ENCODE data around the gene RNF151. TPM values are rescaled to one million over a fixed set of nuclear protein-coding genes. Genes with fewer than 3 reads are reported as not detected.
"Not testable (repeated sequence)": the region's sequence is repeated elsewhere in the genome, so short reads cannot be mapped to it uniquely, and the experiment has no call there.

RNF151 gene
- total RNA-seq, 1 donor from 2014 or later, result not detected

DNA sequence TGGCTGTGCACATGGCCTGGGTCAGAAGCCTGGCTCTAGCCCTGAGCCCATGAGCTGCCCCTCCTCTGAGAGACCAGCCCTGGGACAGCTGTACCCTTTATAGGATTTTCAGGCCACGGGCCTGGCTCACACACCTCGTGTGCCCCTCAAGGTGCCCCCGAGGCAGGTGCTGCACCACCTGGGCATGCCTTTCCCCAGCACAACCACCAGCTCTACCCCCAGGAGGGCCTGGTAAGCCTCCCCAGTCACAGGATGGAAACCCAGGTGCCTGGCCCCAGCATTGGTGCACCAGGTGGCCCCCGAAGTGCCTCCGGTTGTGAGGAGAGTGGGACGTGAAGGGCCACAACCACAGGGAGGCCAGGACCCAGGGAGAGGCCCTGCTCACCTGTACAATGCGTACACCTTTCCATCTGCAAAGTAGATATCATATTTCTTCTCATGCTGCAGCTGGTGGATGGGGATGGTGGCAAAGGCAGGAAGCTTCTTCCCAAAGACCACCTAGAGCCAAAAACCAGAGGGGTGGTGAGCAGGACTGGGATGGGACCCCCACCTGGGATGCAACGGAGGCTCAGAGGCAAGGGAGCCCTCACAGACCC lies 36.7 kb downstream of the RNF151 start:
- no peaks in the 10 kb centered on the region for H3K27me3 Mint-ChIP-seq
- H3K27ac Mint-ChIP-seq, result no peak overlapping the region
- intact Hi-C loops (cut with micrococcal nuclease), result loop anchor here (10.0 kb wide), 1 partner anchor 211 kb away; the partner anchor contains the start of genes BRICD5 and PGP
- H3K36me3 Mint-ChIP-seq (ENCODE audit: low read depth), result peaks cover 32% of the 10 kb centered on the region
- no peaks in the 10 kb centered on the region for H3K9me3 Mint-ChIP-seq
- peaks cover 25% of the 10 kb centered on the region for H3K4me1 Mint-ChIP-seq
- no peak for DNase-seq
- H3K4me3 Mint-ChIP-seq, result no peak overlapping the region

DNA sequence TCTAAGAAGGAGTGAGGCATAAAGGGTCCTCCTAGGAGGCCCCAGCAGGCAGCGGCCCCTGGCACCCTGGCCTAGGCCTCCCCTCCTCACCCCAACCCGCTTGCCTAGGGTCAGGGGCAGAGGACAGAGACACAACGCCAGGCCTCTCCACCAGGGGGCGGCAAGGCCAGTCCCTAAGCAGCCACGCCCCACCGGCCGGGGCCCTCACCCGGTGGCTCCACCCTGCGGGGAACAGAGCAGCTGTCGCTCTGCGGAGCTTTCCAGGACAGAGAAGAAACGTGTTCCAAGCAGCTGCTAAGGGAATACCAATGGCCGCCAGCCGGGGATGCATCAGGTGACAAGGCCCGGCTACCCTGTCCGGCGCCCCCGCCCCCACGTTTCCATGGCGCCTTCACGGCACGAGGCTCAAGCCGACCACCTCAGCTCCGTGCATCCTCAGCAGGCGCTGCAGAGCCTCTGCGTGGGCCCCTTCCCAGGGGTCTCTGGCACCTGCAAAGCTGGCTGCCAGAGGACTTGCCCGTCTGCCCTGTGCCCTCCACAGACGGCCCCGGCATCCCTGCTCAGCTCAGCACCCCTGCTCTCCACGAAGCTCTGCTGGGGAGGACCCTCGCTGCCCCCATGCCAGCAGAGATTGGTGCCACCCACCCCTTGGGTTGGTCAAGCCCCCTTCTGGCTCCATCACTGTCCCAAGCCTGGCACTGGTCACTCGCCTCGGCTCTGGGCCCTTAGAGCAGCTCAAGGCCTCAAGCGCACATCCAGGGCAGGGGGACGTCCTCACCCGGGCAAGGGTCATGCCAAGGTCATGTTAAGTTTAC lies 37.4 kb downstream of the RNF151 start:
- H3K4me1 Mint-ChIP-seq, result peaks cover 30% of the 10 kb centered on the region
- intact Hi-C loops (cut with micrococcal nuclease), result loop anchor here (10.0 kb wide), 1 partner anchor 211 kb away; the partner anchor contains the start of genes BRICD5 and PGP

DNA sequence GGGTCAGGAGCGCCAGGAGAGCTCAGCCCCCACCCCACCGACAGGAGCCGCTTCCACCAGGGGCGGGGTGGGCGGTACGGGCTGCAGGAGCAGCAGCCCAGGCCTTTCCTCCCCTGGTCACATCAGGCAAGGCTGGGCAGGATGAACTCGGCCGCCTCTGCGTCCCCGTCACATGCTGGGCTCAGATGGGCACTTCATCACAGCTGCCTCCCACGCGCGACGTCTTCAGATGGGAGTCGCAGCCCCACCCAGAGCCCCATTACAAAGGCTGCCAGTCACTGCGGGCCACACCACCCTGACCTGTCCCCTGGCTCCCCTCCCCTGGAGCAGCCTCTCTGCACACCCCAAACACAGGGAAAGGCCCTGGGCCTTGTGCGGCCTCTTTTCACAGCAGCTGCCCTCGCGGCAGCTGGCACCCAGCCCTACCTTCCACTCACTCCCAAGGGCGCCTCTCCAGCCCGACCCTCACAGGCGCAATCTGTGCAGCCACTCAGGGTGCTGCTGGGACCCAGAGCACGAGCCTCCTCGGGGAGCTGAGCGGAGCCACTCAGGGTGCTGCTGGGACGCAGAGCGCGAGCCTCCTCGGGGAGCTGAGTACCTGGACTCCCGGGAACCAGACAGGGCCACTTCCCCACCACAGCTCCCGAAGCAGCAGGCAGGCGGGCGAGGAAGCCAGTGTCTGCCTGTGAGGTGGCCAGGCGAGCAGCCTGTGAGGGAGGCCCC lies 38.3 kb downstream of the RNF151 start:
- DNase-seq, result no peak
- H3K4me1 Mint-ChIP-seq, result peaks cover 30% of the 10 kb centered on the region
- H3K9me3 Mint-ChIP-seq, result no peaks in the 10 kb centered on the region
- no peaks in the 10 kb centered on the region for H3K27me3 Mint-ChIP-seq
- H3K36me3 Mint-ChIP-seq (ENCODE audit: low read depth), result peaks cover 33% of the 10 kb centered on the region
- no peak overlapping the region for H3K27ac Mint-ChIP-seq
- intact Hi-C loops (cut with micrococcal nuclease), result loop anchor here (5.0 to 10.0 kb wide), 3 partner anchors 33 to 247 kb away; partner anchors contain the start of genes BRICD5, ECI1, PGP and TBL3
- H3K4me3 Mint-ChIP-seq, result no peak overlapping the region

More for the DNA sequence above, 37.4 kb downstream of the RNF151 start:
- no peaks in the 10 kb centered on the region for H3K27me3 Mint-ChIP-seq
- no peaks in the 10 kb centered on the region for H3K9me3 Mint-ChIP-seq
- H3K36me3 Mint-ChIP-seq (ENCODE audit: low read depth), result peaks cover 34% of the 10 kb centered on the region
- no peak overlapping the region for H3K4me3 Mint-ChIP-seq
- peak; percentile 97 for DNase-seq
- no peak overlapping the region for H3K27ac Mint-ChIP-seq

DNA sequence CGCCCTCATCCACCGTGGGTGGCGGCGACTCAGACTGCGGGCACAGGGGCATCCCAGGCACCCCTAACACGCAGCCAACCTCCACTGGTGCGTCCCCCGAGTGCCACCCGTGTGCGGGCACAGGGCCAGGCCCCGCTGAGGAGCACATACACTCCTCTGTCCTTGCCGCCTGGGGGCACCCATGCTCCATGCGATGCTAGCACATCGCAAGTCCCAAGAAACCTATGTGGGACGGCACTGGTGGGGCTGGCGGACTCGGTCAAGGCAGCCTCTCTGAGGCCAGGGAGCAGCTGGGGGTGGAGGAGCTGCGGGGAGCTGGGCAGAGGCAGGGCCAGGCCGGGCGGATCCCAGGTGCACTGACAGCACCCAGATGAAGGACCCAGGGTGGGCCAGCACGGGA lies 39.0 kb downstream of the RNF151 start:
- Mint-ChIP-seq H3K27ac (no peak overlapping the region), H3K27me3 (no peaks in the 10 kb centered on the region), H3K4me1 (peaks cover 33% of the 10 kb centered on the region), H3K9me3 (no peaks in the 10 kb centered on the region), H3K36me3 (ENCODE audit: low read depth) (peaks cover 36% of the 10 kb centered on the region), H3K4me3 (no peak overlapping the region)
- intact Hi-C loops (cut with micrococcal nuclease), result loop anchor here (5.0 to 10.0 kb wide), 3 partner anchors 33 to 247 kb away; partner anchors contain the start of genes BRICD5, ECI1, PGP and TBL3
- DNase-seq, result no peak

DNA sequence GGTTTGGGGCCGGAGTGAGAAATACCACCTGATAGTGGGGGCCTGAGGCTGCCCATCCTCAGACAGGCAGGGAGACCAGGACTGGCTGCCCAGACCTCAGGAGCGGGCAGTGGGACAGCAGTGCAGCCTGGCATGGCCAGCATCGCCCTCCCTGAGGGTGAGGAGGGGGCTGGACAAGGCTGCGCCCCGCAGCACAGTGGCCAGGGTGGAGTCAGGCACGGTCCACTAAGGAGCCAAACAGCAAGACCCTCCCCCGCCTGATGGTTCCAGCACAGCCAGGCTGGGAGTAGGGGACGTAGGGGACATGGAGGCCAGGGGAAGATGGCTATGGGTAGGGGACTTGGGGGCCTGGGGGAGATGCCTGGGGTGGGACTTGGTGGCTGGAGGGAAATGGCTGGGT lies 39.7 kb downstream of the RNF151 start:
- Mint-ChIP-seq H3K9me3 (no peaks in the 10 kb centered on the region), H3K27ac (peak overlapping the region; percentile 39), H3K4me3 (peak overlapping the region; percentile 87)

DNA sequence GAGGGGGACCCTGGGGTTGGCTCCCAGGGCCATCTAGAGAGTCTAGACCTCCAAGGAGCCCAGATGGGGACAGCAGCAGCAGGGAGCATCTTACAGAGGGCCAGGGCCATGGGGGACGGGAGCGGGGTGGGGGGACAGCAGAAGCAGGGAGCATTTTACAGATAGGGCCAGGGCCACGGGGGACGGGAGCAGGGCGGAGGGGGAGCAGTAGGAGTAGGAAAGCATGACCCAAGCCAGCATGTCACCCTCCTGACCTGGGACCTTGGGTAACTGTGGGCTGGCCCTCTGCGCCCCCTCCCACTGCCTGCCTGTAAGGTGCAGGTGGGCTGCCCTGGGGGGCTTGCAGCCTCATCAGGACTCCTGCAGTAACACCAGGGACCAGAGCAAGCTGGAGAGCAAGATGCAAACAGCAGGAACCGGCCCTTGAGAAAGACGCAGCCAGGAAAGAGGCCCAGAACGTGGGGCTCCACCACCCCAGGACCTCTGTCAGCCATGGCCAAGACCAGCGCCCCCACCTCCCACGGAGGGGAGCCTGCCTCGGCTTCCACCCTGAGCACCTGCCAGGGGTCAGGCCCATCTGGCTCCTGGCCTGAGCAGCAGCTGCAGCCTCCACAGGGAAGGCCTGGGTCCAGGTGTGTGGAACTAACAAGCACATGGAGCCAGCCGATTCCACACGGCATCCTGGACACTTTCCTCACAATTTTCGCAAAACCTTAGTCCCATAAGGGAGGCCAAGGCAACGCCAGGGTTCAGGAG lies 40.6 kb downstream of the RNF151 start:
- Mint-ChIP-seq H3K27ac (peak overlapping the region; percentile 85), H3K4me1 (peaks cover 33% of the 10 kb centered on the region), H3K9me3 (no peaks in the 10 kb centered on the region), H3K27me3 (no peaks in the 10 kb centered on the region), H3K4me3 (peak overlapping the region; percentile 87), H3K36me3 (ENCODE audit: low read depth) (peaks cover 29% of the 10 kb centered on the region)
- DNase-seq, result no peak
- intact Hi-C loops (cut with micrococcal nuclease), result loop anchor here (5.0 to 10.0 kb wide), 3 partner anchors 35 to 245 kb away; partner anchors contain the start of genes BRICD5, ECI1, PGP and TBL3

More for the DNA sequence above, 39.7 kb downstream of the RNF151 start:
- intact Hi-C loops (cut with micrococcal nuclease), result loop anchor here (5.0 to 10.0 kb wide), 3 partner anchors 34 to 246 kb away; partner anchors contain the start of genes BRICD5, ECI1, PGP and TBL3
- H3K4me1 Mint-ChIP-seq, result peaks cover 33% of the 10 kb centered on the region
- no peaks in the 10 kb centered on the region for H3K27me3 Mint-ChIP-seq
- peaks cover 31% of the 10 kb centered on the region for H3K36me3 Mint-ChIP-seq (ENCODE audit: low read depth)
- no peak for DNase-seq

DNA sequence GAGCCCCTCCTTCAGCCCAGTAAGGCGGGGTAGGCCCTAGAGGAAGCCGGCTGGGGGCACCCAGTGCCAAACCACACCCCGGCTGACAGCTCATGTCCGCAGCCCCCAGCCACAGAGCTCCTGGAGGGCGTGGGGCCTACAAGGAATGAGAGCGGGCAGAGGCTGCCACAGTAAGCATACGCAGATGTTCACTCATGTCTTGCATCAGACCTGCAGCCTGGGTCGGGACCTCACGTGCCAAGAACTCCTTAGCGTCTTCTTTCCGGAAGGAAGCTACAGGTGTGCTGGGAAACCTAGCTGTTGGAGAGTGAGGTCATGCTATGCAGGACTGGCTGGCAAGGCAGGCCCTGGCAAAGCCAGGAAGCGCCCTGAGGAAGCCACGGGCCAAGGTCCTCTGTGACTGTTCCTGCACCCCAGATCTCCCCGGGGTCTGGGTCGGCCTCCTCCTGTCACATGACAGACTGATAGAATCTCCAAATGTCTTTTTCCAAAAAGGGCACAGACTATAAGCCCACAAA lies 41.4 kb downstream of the RNF151 start:
- Mint-ChIP-seq H3K27me3 (no peaks in the 10 kb centered on the region), H3K4me3 (peak overlapping the region; percentile 87), H3K27ac (peak overlapping the region; percentile 85), H3K36me3 (ENCODE audit: low read depth) (peaks cover 26% of the 10 kb centered on the region), H3K9me3 (no peaks in the 10 kb centered on the region), H3K4me1 (peaks cover 33% of the 10 kb centered on the region)
- peak; percentile 76 for DNase-seq
- intact Hi-C loops (cut with micrococcal nuclease), result loop anchor here (1.0 to 10.0 kb wide), 4 partner anchors 16 to 244 kb away; partner anchors contain the start of genes BRICD5, ECI1, PGP and TBL3

DNA sequence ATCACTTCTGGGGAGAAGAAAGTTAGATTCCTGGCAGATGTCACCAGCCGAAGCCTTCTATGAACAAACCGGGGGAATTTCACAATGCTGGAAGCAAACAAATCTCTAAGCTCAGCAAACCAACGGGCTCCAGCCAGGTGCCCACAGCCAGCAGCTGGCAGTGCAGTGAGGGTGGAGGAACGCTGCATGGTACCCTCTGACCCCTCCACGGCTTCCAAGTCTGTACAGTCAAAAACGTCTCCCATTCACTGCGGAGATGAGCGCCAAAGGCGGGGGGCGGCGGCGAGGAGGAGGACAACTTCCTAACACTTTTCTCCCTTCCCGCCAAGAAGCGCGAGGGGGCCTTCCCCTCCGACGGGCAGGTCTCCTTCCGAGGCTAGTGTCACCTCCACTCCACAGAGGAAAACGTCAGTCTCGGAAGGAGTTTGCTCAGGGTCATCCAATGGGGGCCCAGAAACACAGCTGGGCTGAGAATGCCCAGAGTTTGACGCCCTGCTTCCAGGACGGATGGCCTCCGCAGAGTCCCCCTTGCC lies 42.0 kb downstream of the RNF151 start:
- intact Hi-C loops (cut with micrococcal nuclease), result loop anchor here (1.0 to 10.0 kb wide), 4 partner anchors 16 to 244 kb away; partner anchors contain the start of genes BRICD5, ECI1, PGP and TBL3
- DNase-seq, result peak; percentile 82
- peaks cover 33% of the 10 kb centered on the region for H3K4me1 Mint-ChIP-seq
- H3K36me3 Mint-ChIP-seq (ENCODE audit: low read depth), result peaks cover 26% of the 10 kb centered on the region
- peak overlapping the region; percentile 87 for H3K4me3 Mint-ChIP-seq
- peak overlapping the region; percentile 85 for H3K27ac Mint-ChIP-seq
- H3K27me3 Mint-ChIP-seq, result no peaks in the 10 kb centered on the region
- H3K9me3 Mint-ChIP-seq, result no peaks in the 10 kb centered on the region

DNA sequence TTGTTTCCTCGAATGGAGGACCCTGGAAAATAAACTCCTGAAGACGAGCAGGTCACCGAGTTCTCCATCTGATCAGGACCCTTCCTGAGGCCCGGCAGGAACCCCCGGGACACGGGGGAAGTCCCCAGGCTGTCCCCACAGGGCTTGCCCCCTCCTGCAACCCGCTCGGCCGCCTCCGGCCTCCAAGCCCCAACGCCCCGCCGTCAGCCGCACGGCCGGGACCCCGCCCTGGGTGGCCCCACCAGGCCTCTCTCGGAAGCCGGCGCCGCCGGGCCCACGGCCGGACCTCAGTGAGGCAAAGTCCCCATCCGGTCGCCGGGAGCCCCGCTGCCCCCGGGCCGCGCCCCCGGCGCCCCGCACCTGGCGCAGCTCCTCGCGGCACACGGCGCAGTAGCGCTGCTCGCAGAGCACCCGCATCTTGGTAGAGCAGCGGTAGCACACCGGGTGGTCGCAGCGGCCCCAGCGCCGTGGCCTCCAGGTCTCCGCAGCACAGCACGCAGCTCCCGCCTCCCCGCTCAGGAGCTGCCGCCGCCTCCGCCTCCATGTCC lies 42.6 kb downstream of the RNF151 start:
- no peaks in the 10 kb centered on the region for H3K27me3 Mint-ChIP-seq
- peaks cover 31% of the 10 kb centered on the region for H3K4me1 Mint-ChIP-seq
- peak overlapping the region; percentile 87 for H3K4me3 Mint-ChIP-seq
- peak overlapping the region; percentile 85 for H3K27ac Mint-ChIP-seq
- intact Hi-C loops (cut with micrococcal nuclease), result loop anchor here (5.0 to 10.0 kb wide), 3 partner anchors 37 to 243 kb away; partner anchors contain the start of genes BRICD5, ECI1, PGP and TBL3
- peaks cover 26% of the 10 kb centered on the region for H3K36me3 Mint-ChIP-seq (ENCODE audit: low read depth)
- no peaks in the 10 kb centered on the region for H3K9me3 Mint-ChIP-seq
- peak; percentile 77 for DNase-seq

DNA sequence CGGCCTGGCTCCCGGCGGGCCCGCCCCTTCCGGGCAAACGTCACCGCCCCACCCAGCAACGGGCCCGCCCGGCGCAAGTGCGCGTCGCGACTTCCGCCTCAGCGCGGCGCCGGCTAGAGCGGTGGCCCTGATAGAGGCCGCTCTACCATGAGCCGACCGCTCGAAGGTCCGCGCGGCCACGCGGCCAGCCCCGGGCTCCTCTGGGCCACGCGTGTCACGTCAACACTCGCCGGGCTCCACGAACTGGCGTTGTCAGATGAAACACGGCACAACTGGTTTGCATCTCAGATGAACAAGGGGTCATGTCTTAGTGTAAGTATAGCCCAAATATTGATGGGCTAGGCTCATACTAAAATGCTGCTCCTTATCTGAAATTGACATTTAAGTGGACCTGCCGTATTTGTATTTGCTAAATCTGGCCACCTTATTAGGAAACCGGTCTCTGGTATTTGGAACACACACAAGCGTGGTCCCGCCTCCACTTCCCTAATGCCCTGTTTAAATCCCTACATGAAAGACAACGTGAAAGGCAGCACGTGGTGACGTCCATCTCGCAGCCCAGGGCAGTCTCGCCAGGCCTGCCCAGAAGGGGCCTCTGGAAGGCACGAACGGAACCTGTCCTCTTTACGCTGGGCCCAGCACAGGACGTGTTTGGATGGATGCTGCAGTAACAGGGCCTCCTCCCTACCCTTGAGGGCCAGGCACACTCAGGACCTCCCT lies 43.3 kb downstream of the RNF151 start, which contains the start of gene ZNF598:
Gene ZNF598, minus strand, starts transcription at position 31 of the 720 bp plus-strand sequence.
- intact Hi-C loops (cut with micrococcal nuclease), result loop anchor here (5.0 to 10.0 kb wide), 3 partner anchors 38 to 242 kb away; partner anchors contain the start of genes BRICD5, ECI1, PGP and TBL3
- no peaks in the 10 kb centered on the region for H3K27me3 Mint-ChIP-seq
- H3K9me3 Mint-ChIP-seq, result no peaks in the 10 kb centered on the region
- H3K27ac Mint-ChIP-seq, result peak within 1 kb of the TSS; percentile 92
- DNase-seq, result peak; percentile 95
- H3K36me3 Mint-ChIP-seq (ENCODE audit: low read depth), result peaks cover 26% of the 10 kb centered on the region
- peak within 1 kb of the TSS; percentile 93 for H3K4me3 Mint-ChIP-seq
- H3K4me1 Mint-ChIP-seq, result peaks cover 28% of the 10 kb centered on the region

DNA sequence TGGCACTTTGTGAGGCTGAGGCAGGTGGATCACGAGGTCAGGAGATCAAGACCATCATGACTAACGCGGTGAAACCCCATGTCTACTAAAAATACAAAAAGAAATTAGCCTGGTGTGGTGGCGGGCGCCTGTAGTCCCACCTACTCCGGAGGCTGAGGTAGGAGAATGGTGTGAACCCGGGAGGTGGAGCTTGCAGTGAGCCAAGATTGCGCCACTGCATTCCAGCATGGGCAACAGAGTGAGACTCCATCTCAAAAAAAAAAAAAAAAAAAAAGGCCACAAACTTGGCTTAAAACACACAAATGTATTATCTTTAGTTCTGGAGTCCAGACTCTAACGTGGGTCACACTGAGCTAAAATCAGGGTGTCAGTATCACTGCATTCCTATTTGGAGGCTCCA lies 45.1 kb downstream of the RNF151 start:
- intact Hi-C loops (cut with micrococcal nuclease), result not testable (repeated sequence)

More for the DNA sequence above, 45.1 kb downstream of the RNF151 start:
- DNase-seq, H3K27ac Mint-ChIP-seq, H3K27me3 Mint-ChIP-seq, H3K9me3 Mint-ChIP-seq, H3K4me3 Mint-ChIP-seq: not testable (repeated sequence)
- Mint-ChIP-seq H3K4me1 (peaks cover 20% of the 10 kb centered on the region), H3K36me3 (ENCODE audit: low read depth) (peaks cover 18% of the 10 kb centered on the region)

All from activated CD4-positive, alpha-beta T cell treated with anti-CD3 and anti-CD28 coated beads, Interleukin-2, amount 10 ng/mL, durations not matched to agents 24 days and 14 days (primary cell).